ENCODE data around the gene MT1A. TPM values are rescaled to one million over a fixed set of nuclear protein-coding genes. Genes with fewer than 3 reads are reported as not detected.

The MT1A gene
- total RNA-seq, 1 donor = 0.72 TPM

DNA sequence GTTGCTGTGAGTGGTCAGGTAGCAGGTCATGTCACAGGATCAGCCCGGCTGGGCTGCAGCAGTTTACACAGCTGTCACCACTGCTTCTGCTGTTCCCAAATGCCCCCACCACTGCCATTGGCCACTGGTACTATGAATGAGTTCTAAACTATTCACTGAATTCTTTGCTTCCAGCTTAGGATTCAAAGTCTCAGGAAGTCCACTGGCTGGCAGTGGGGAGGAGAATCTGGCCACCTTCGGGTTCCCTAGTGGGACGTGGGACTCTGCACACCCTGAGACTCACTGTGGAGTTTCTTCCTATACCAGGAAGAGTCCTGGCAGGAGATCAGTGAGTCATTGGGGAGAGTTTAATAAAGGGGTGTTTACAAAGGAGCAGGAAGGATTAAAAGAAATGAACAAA, 50.7 kb downstream of the MT1A start:
- no peak for DNase-seq (ENCODE audit: low read depth)
- H3K4me3 ChIP-seq (ENCODE audit: low read depth, low read length) = no peak overlapping the region
- TF ChIP-seq, protein P1, sequence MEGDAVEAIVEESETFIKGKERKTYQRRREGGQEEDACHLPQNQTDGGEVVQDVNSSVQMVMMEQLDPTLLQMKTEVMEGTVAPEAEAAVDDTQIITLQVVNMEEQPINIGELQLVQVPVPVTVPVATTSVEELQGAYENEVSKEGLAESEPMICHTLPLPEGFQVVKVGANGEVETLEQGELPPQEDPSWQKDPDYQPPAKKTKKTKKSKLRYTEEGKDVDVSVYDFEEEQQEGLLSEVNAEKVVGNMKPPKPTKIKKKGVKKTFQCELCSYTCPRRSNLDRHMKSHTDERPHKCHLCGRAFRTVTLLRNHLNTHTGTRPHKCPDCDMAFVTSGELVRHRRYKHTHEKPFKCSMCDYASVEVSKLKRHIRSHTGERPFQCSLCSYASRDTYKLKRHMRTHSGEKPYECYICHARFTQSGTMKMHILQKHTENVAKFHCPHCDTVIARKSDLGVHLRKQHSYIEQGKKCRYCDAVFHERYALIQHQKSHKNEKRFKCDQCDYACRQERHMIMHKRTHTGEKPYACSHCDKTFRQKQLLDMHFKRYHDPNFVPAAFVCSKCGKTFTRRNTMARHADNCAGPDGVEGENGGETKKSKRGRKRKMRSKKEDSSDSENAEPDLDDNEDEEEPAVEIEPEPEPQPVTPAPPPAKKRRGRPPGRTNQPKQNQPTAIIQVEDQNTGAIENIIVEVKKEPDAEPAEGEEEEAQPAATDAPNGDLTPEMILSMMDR (IDR thresholded peaks at IDR 0.05; ENCODE audit: insufficient read depth, low read length) = no peak

Other genes starting within 250 kb of the MT1A start
- 133 and 312 TPM in 2 replicates for gene AMFR, start 213.1 kb upstream of the MT1A start, total RNA-seq (ENCODE audit: low replicate concordance)
- gene NUDT21, start 187.3 kb upstream of the MT1A start, total RNA-seq (ENCODE audit: low replicate concordance) = 51.6 and 116 TPM in 2 replicates
- gene OGFOD1, start 187.1 kb upstream of the MT1A start, total RNA-seq (ENCODE audit: low replicate concordance) = 50.0 and 95.0 TPM in 2 replicates
- gene BBS2, start 118.6 kb upstream of the MT1A start, total RNA-seq (ENCODE audit: low replicate concordance) = 58.9 and 85.0 TPM in 2 replicates
- not detected in 2 replicates for gene MT4, start 73.6 kb upstream of the MT1A start, total RNA-seq (ENCODE audit: low replicate concordance)
- gene MT3, start 49.1 kb upstream of the MT1A start, total RNA-seq (ENCODE audit: low replicate concordance) = not detected in 2 replicates
- 8.3 and 114 TPM in 2 replicates for gene MT2A, start 30.1 kb upstream of the MT1A start, total RNA-seq (ENCODE audit: low replicate concordance)
- 54.7 and 103 TPM in 2 replicates for gene MT1E, start 12.9 kb upstream of the MT1A start, total RNA-seq (ENCODE audit: low replicate concordance)
- 3.4 and 10.3 TPM in 2 replicates for gene MT1M, start 6.0 kb upstream of the MT1A start, total RNA-seq (ENCODE audit: low replicate concordance)
- gene MT1B, start 13.2 kb downstream of the MT1A start, total RNA-seq (ENCODE audit: low replicate concordance) = not detected in 2 replicates
- gene MT1F, start 19.3 kb downstream of the MT1A start, total RNA-seq (ENCODE audit: low replicate concordance) = 0.18 TPM in 1 of 2 replicates, not detected in the other
- gene MT1G, start 29.4 kb downstream of the MT1A start, total RNA-seq (ENCODE audit: low replicate concordance) = not detected in 2 replicates
- not detected in 2 replicates for gene MT1H, start 31.1 kb downstream of the MT1A start, total RNA-seq (ENCODE audit: low replicate concordance)
- 39.9 and 155 TPM in 2 replicates for gene MT1X, start 43.8 kb downstream of the MT1A start, total RNA-seq (ENCODE audit: low replicate concordance)
- 22.9 and 45.5 TPM in 2 replicates for gene NUP93, start 91.5 kb downstream of the MT1A start, total RNA-seq (ENCODE audit: low replicate concordance)
- gene SLC12A3, start 226.5 kb downstream of the MT1A start, total RNA-seq (ENCODE audit: low replicate concordance) = not detected in 2 replicates